Esophagus muscularis mucosa (tissue), 4 donors: ENCODE results near the gene RNF130.

Experiments used
- CTCF ChIP-seq, 3 experiments: fragments of 200-600 bp in 2 of 3; fragments of 450-650 bp in 1 of 3; sonication (generic) in 2 of 3; IDR thresholded peaks; one replicate each; pipeline ENCODE4 v1.5.1; 2017 to 2019; ENCODE audit warnings: antibody characterized with exemption in 3 of 3, mild to moderate bottlenecking in 2 of 3, moderate library complexity in 1 of 3
- EP300 ChIP-seq: sonication (generic); formaldehyde crosslinking; IDR thresholded peaks from one replicate; pipeline ENCODE4 v1.6.1; 2017; ENCODE audit warnings: antibody characterized with exemption
- POLR2A ChIP-seq: fragments of 450-650 bp; IDR thresholded peaks from one replicate; pipeline ENCODE4 v1.6.1; 2017; ENCODE audit warnings: antibody characterized with exemption, moderate library complexity, mild to moderate bottlenecking, low read depth

- TF ChIP-seq CTCF (IDR thresholded peaks at IDR 0.05), result no peak
- TF ChIP-seq POLR2A, result no peak
- TF ChIP-seq EP300, result no peak
These were observed 158.1 kb downstream of the RNF130 start for GRCh38 chr5:179913461-179913860.
